T-helper 2 cell (primary cell): ENCODE results near the gene CRADD.

Experiments used
- DNase-seq, 5 experiments: peaks; one replicate each; pipeline versions ENCODE4 v3.0.0 to v3.0.0-alpha.2; 2012 to 2022

Gene CRADD

GRCh38 chr12:93673084-93673483 lies 4.1 kb upstream of the CRADD start:
- DNase-seq = peak in 1 of 5 experiments; percentile 47

- no peak for DNase-seq
Observed at GRCh38 chr12:93674386-93674785, 2.8 kb upstream of the CRADD start.

GRCh38 chr12:93676408-93677194 lies 574 bp upstream of the CRADD start:
- peak in 1 of 5 experiments; percentile 6 for DNase-seq

DNA sequence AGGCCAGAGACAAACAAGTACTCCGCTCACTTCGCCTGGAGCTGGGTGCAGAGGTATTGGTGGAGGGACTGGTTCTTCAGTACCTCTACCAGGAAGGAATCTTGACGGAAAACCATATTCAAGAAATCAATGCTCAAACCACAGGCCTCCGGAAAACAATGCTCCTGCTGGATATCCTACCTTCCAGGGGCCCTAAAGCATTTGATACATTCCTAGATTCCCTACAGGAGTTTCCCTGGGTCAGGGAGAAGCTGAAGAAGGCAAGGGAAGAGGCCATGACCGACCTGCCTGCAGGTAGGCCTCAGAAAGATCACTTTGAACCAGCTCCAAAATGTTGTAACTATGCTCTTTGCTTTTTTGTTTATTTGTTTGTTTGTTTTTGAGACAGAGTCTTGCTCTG lies 1.6 kb downstream of the CRADD start:
- DNase-seq = no peak

GRCh38 chr12:93679308-93679925 lies 2.2 kb downstream of the CRADD start:
- DNase-seq = no peak

DNA sequence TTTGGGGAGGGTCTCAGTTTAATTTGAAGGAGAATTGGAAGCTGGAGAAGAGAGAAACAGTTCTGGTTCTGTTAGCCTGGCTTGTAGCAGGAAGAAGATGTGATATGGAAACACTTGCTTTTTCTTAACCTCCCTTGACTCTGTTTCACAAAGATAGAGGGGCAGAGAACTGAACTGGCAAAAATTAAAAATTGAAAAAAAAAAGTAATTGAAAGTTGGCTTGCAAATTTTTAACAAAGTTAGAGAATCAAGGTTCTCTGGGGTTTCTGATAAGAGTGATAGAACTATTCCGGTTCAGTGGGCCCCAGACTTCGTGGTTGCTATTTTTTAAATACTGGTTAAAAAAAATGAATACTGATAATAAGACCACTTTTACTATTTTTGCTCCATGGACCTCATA lies 2.8 kb downstream of the CRADD start:
- DNase-seq = no peak

DNA sequence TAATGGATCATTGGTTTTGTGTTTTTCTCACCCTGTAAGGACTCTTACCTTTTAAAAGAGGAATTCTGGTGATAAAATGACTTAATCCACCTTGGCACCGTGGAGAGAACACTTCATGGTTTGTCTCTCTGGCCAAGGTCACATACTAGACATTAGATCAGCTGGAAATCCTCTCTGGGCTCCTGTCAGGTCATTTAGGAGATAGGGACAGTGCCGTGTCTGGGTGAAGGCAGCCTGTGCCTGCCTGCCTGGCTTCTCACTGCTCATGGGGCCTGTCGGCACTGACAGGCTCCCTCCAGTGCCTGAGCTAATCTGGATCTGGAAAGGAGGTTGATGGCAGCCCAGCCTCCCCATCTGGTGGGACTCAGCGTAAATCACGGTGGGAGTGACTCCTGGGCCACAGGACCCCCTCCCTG lies 5.7 kb downstream of the CRADD start:
- no peak for DNase-seq

- DNase-seq = no peak
Observed at GRCh38 chr12:93683410-93683809, 6.2 kb downstream of the CRADD start.

GRCh38 chr12:93684716-93685115 lies 7.5 kb downstream of the CRADD start:
- DNase-seq = no peak

DNA sequence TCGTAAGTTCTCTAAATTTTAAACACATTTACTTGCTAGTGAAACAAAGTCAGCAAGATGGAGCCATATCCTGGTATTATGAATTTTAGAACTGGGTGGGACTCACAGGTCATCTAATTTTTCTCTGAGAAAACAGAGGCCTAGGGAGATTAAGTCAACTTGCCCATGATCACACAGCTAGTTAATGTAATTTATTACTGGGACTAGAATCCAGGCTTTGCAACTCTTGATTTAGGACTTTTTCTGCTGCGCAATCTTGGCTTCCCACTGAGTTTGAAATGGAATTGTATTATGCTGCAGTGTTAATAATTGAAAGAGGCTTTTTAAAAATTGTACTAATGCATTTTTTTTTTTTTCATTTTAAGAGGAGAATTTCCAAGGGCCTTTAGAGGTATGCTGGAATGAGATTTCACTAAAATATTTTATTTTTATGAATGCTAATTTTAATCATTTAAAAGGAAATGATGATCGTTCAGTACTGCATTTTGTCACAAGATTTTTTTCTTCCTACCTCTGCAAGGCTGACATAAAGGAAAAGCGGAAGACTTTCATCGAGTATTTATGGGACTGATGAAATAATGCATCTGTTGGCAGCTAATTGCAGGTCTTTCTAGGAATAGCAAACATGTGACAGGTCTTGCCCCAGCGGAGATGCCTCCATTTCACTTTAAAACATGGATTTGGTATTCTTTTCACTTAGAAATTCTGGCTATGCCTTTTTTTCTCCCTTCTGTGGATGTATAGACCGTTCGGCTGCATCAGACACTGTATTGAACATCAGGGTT lies 9.6 kb downstream of the CRADD start:
- no peak for DNase-seq

- DNase-seq = no peak
Observed at GRCh38 chr12:93689076-93689834, 12.1 kb downstream of the CRADD start.

- no peak for DNase-seq
Observed at GRCh38 chr12:93696462-93696861, 19.3 kb downstream of the CRADD start.

GRCh38 chr12:93698307-93699092 lies 21.3 kb downstream of the CRADD start:
- DNase-seq = no peak

DNA sequence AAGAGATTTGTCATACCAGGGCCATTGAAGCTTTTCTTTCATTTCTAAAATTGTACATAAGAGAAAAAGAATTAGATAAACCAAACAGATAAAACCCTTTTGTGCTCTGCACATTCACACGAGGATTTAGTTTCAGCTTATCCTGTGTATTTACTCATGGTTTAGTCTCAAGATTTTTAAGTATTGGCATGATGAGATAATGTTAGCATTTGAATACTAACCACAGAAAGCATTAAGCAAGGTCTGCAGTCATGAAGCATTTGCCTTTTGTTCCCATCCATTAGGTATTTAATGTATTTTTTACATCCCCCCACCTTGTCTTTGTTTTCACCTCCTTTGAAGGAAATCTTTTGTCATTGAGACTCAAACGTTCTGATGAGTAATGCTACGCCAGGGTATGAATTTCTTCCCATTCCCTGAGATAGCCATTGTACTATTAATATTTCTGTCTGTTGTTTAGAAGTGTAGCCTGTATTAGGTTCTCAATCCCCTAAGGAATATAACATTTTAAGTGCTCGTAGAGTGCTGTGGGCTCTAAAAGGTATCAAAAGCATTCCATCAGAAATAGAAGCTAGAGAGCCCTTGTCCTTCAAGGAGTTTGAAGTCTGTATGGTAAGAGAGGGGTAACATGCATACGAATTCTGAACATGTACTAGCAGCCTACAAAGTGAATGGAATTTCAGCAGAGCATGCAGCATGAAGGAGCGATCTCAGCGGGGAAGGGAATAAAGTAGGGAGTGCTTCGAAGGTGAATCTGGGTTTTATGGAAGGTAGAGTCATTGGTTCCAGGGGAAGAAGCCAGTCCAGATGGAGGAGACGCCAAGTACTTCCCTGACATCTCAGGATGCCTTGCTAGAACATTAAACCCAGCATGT lies 22.3 kb downstream of the CRADD start:
- DNase-seq = no peak

DNA sequence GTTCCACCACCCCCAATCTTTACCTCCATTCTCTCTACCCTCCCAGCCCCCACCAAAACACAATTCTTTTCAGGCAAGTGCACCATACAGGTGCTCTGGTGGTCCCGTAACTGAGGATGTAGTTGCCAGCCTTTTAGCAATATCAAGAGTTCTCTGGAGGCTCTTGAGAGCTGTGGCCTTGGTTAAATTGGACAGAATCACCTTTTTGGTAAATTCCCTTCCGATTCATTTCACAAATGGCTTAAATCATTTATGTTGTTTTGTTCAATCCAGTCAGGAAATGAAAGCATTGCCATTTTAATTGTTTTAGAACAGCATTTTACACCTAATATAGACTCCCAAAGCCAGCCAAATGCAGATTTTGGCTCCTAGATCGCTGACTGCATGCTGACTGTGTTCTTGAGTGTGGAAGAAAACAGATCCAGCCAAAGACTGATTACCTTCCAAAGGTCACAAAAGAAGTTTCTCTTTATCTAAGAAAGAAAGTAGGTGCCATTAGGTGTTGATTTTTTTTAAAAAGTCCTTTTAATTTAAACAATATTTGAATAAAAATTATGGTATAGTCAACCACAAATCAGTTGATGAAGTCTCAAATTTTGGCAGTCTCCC lies 25.6 kb downstream of the CRADD start:
- no peak for DNase-seq

GRCh38 chr12:93704122-93704521 lies 26.9 kb downstream of the CRADD start:
- peak in 1 of 5 experiments; percentile 29 for DNase-seq

DNA sequence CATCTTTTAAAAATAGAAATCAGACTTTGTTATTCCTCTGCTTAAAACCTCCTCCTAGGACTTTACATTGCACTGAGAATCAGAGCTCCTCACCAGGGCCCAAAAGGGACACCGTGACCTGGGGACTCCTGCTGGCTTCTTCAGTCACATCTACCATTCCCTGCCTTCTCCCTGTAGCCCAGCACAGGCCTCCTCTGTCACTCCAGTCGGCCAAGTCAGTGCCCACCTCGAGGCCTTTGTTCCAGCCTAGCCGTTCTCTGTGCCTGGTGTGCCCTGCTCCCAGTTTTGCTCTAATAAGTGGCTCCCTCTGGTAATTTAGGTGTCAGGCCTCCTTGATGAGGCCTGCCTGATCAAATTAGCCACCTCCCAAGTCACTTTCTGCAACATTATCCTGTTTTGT lies 27.4 kb downstream of the CRADD start:
- DNase-seq = no peak

DNA sequence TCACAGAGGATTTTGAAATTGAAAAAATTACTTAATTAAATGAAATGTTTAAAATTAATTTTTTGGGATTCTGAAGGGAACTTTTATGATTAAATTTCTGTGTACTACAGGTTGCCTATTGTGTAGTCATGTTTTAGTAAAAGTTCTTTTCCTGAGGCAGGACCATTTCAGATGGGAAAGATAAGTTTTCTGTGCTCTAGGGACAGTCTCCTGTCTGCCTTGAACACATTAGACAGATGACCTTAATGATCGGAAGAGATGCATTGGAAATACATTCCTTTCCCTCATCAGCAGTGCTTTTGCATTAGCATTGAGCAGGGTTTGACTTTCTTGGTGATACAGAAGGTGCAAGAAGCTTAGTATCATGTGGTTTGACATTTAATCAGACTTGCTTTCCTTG lies 28.1 kb downstream of the CRADD start:
- no peak for DNase-seq

DNA sequence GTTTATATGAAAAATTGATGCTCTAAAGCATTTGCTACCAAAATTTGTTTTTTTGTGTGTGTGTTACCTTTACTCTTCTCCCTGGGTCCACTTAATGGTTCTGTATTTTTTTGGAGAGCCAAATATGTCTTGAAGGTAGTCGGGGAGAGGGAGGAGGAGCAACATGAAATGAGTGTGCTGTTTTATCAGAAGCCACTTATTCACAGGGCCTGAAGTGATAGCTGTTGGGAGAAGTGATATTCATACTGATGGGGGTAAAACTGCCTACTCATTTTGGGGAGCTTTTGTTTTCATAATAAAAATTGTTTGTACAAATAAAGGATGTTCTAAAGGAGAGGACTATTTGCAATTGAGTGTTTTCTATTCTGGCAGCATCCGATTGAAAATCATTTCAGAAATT lies 29.2 kb downstream of the CRADD start:
- no peak for DNase-seq

DNA sequence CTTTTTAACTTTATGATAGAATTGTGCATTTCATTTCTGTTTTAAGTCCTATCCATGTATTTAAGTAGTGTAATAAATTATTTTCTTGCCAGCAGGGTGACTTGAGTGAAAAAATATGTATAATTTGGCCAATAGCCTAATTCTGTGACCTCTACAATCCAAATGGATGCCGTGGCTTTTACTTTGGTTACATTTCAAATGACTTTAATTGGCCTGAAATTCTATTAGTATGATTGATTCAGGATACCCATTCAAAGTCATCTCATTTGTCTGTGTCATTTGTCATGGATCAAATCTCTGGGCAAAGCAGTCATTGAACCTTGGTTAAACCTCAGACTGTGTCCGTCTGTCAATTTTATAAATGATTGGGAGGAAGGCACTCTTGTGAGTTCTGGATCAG lies 29.6 kb downstream of the CRADD start:
- no peak for DNase-seq

DNA sequence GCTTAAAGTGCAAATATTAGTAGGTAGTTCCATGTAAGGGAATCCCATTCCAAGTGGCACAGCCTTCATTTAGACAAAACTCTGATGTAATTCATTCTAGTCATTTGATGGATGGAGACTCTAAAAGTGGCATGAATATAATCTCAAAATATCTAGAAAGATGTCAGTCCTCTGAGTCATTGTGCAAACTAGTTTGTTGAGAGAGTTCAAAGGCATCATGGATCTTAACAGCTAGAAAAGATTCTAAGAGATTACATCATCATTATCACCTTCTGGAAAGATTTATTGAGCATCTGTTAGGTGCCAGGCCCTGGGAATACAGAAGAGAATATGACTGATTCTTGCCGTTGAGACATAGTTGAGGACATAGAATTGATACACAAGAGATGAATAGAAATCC lies 30.7 kb downstream of the CRADD start:
- no peak for DNase-seq
